Body of pancreas (tissue), 4 donors: ENCODE results near the gene MAGEA2B. TPM values are rescaled to one million over a fixed set of nuclear protein-coding genes. Genes with fewer than 3 reads are reported as not detected.
"Not testable (repeated sequence)": the region's sequence is repeated elsewhere in the genome, so short reads cannot be mapped to it uniquely, and the experiment has no call there.

Experiments
- ATAC-seq: fragments of 150-250 bp; one replicate; pipeline ENCODE4 v1.9.1; 2016
- DNase-seq, 4 donors: peaks; one replicate each; pipeline ENCODE4 v3.0.0-alpha.2; 2019
- H3K27ac ChIP-seq, 4 donors: fragments of 200-600 bp; sonication (generic); 1 replicate in 3 of 4; 2 replicates in 1 of 4; pipeline versions ENCODE4 v1.5.1 to v1.6.1; 2016 to 2019; ENCODE audit warnings: mild to moderate bottlenecking in 1 of 4, mixed read lengths in 1 of 4, moderate library complexity in 1 of 4
- H3K27me3 ChIP-seq, 2 donors: fragments of 200-600 bp; sonication (generic); one replicate each; pipeline ENCODE4 v1.6.0; 2016; ENCODE audit warnings: mild to moderate bottlenecking in 1 of 2
- H3K36me3 ChIP-seq, 2 donors: fragments of 200-600 bp; sonication (generic); replicated peaks in 1 of 2; 2 replicates each; pipeline ENCODE4 v1.5.1; 2016; ENCODE audit warnings: low read depth in 2 of 2; ENCODE audit not compliant: insufficient read depth in 1 of 2
- H3K4me1 ChIP-seq: fragments of 200-600 bp; sonication (generic); one replicate; pipeline ENCODE4 v1.6.0; 2016
- H3K4me3 ChIP-seq, 2 donors: fragments of 200-600 bp; sonication (generic); 1 replicate in 1 of 2; 2 replicates in 1 of 2; pipeline ENCODE4 v1.5.1; 2016 to 2019
- H3K9me3 ChIP-seq, 3 donors: fragments of 200-600 bp; sonication (generic); 1 replicate in 2 of 3; 2 replicates in 1 of 3; pipeline ENCODE4 v1.5.1; 2016
- POLR2A ChIP-seq, 3 donors: fragments of 450-650 bp; IDR thresholded peaks; one replicate each; pipeline ENCODE4 v1.6.1; 2016; ENCODE audit warnings: antibody characterized with exemption in 3 of 3, mild to moderate bottlenecking in 2 of 3
- WGBS, 2 donors: methylation state at CpG; one replicate each; pipeline ENCODE4 v1.1.5; 2017; 5-methylcytosine and 5-hydroxymethylcytosine counted together
- intact Hi-C: fragments of 100-400 bp; cut with DNase I; formaldehyde crosslinking; loops from one replicate; pipeline ENCODE4 v1.15.1; 2023
- total RNA-seq, 2 donors: library from RNA; depleted of rRNA; stranded (reverse); fragments of >200 nt; gene quantifications; one replicate each; pipeline ENCODE4 v1.1.0, GENCODE V29; 2016
- TF ChIP-seq, protein P1 (sequence below), 7 experiments: fragments of 450-650 bp in 4 of 7; fragments of 200-600 bp in 3 of 7; sonication (generic) in 3 of 7; IDR thresholded peaks; one replicate each; pipeline ENCODE4 v1.5.1; 2016 to 2019; ENCODE audit warnings: antibody characterized with exemption in 7 of 7

MAGEA2B gene
- total RNA-seq, 2 donors from 2014 or later: not detected

- WGBS, 2 donors: 55 to 60% methylated on average over 1 to 6 of the region's 7 CpGs
- H3K27me3 ChIP-seq: no peaks in the 10 kb centered on the region
- no peak overlapping the region for H3K4me3 ChIP-seq
- no peaks in the 10 kb centered on the region for H3K36me3 ChIP-seq
- no peaks in the 10 kb centered on the region for H3K4me1 ChIP-seq
- TF ChIP-seq, protein P1, sequence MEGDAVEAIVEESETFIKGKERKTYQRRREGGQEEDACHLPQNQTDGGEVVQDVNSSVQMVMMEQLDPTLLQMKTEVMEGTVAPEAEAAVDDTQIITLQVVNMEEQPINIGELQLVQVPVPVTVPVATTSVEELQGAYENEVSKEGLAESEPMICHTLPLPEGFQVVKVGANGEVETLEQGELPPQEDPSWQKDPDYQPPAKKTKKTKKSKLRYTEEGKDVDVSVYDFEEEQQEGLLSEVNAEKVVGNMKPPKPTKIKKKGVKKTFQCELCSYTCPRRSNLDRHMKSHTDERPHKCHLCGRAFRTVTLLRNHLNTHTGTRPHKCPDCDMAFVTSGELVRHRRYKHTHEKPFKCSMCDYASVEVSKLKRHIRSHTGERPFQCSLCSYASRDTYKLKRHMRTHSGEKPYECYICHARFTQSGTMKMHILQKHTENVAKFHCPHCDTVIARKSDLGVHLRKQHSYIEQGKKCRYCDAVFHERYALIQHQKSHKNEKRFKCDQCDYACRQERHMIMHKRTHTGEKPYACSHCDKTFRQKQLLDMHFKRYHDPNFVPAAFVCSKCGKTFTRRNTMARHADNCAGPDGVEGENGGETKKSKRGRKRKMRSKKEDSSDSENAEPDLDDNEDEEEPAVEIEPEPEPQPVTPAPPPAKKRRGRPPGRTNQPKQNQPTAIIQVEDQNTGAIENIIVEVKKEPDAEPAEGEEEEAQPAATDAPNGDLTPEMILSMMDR (IDR thresholded peaks at IDR 0.05): no peak
- no peak for TF ChIP-seq POLR2A (IDR thresholded peaks at IDR 0.05)
- DNase-seq: no peak
- intact Hi-C loops: no loop called here
- no peak overlapping the region for H3K27ac ChIP-seq
- no peaks in the 10 kb centered on the region for H3K9me3 ChIP-seq
- ATAC-seq: no peak
Observed at GRCh38 chrX:152725409-152725808, 11.0 kb downstream of the MAGEA2B start.

GRCh38 chrX:152733261-152733975 is 19.0 kb downstream of the MAGEA2B start, which contains the start of the genes CSAG1 and MAGEA12:
TSS of gene CSAG1 (minus strand) at chrX:152733721. CDS start at chrX:152732460, 1,261 bp downstream.
TSS of gene MAGEA12 (plus strand) at chrX:152733757. CDS start at chrX:152736162, 2,405 bp downstream.
- 68 to 89% methylated on average over 4 to 8 of the region's 21 CpGs for WGBS, 2 donors
- ATAC-seq (no peak), DNase-seq (peak in 1 of 4 donors; percentile 4)
- Histone ChIP-seq H3K36me3 (no peaks in the 10 kb centered on the region), H3K27me3 (no peaks in the 10 kb centered on the region), H3K27ac (no peak within 1 kb of the TSS), H3K9me3 (no peaks in the 10 kb centered on the region), H3K4me3 (no peak within 1 kb of the TSS), H3K4me1 (no peaks in the 10 kb centered on the region)
- TF ChIP-seq, protein P1 (IDR thresholded peaks at IDR 0.05): no peak
- no peak for TF ChIP-seq POLR2A (IDR thresholded peaks at IDR 0.05)
- intact Hi-C loops: no loop called here

- 87 to 88% methylated on average over 5 to 13 of the region's 22 CpGs for WGBS, 2 donors
- peak in 1 of 4 donors; percentile 2 for DNase-seq
Observed at GRCh38 chrX:152734143-152734858, 19.9 kb downstream of the MAGEA2B start.

DNA sequence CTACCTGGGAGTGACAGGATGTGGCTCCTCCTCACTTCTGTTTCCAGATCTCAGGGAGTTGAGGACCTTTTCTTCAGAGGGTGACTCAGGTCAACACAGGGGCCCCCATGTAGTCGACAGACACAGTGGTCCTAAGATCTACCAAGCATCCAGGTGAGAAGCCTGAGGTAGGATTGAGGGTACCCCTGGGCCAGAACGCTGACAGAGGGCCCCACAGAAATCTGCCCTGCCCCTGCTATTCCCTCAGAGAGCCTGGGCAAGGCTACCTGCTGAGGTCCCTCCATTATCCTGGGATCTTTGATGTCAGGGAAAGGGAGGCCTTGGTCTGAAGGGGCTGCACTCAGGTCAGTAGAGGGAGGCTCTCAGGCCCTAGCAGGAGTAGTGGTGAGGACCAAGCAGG is 20.7 kb downstream of the MAGEA2B start:
- DNase-seq (peak in 1 of 4 donors; percentile 2), ATAC-seq (no peak)
- H3K9me3 ChIP-seq: no peaks in the 10 kb centered on the region

More at GRCh38 chrX:152734143-152734858, 19.9 kb downstream of the MAGEA2B start:
- H3K27me3 ChIP-seq, intact Hi-C loops, H3K27ac ChIP-seq, H3K9me3 ChIP-seq, H3K4me3 ChIP-seq, H3K36me3 ChIP-seq, ATAC-seq, H3K4me1 ChIP-seq: not testable (repeated sequence)

More for the DNA sequence above, 20.7 kb downstream of the MAGEA2B start:
- no peak overlapping the region for H3K27ac ChIP-seq
- intact Hi-C loops: no loop called here
- TF ChIP-seq POLR2A (IDR thresholded peaks at IDR 0.05): no peak
- TF ChIP-seq, protein P1 (IDR thresholded peaks at IDR 0.05): no peak
- H3K4me1 ChIP-seq: no peaks in the 10 kb centered on the region
- 59% methylated on average over 2 of the region's 2 CpGs; no CpG with 5 or more reads in 1 of the 2 donors for WGBS, 2 donors
- no peak overlapping the region for H3K4me3 ChIP-seq
- no peaks in the 10 kb centered on the region for H3K27me3 ChIP-seq
- H3K36me3 ChIP-seq: no peaks in the 10 kb centered on the region
